Renal cortex interstitium (tissue), 11 donors: ENCODE results near the gene RGS7BP. TPM values are rescaled to one million over a fixed set of nuclear protein-coding genes. Genes with fewer than 3 reads are reported as not detected.
A peak's percentile ranks its signal among the peaks of the same experiment; 100 is the strongest.
"Not testable (repeated sequence)": the region's sequence is repeated elsewhere in the genome, so short reads cannot be mapped to it uniquely, and the experiment has no call there.

ENCODE experiments used
- DNase-seq, 11 donors: peaks; one replicate each; pipeline ENCODE4 v3.0.0-alpha.2; 2013; ENCODE audit warnings: low read depth in 9 of 11, low spot score in 4 of 11; ENCODE audit errors: extremely low read depth in 1 of 11
- polyA plus RNA-seq, 3 donors: library from polyadenylated mRNA; unstranded; fragments of 120-200 nt; gene quantifications; one replicate each; pipeline ENCODE4 v1.2.1, GENCODE V29; 2013; ENCODE audit not compliant: insufficient read length in 3 of 3

Gene RGS7BP
- polyA plus RNA-seq, 3 donors: 5.5 to 7.2 (median 7.2) TPM

DNA sequence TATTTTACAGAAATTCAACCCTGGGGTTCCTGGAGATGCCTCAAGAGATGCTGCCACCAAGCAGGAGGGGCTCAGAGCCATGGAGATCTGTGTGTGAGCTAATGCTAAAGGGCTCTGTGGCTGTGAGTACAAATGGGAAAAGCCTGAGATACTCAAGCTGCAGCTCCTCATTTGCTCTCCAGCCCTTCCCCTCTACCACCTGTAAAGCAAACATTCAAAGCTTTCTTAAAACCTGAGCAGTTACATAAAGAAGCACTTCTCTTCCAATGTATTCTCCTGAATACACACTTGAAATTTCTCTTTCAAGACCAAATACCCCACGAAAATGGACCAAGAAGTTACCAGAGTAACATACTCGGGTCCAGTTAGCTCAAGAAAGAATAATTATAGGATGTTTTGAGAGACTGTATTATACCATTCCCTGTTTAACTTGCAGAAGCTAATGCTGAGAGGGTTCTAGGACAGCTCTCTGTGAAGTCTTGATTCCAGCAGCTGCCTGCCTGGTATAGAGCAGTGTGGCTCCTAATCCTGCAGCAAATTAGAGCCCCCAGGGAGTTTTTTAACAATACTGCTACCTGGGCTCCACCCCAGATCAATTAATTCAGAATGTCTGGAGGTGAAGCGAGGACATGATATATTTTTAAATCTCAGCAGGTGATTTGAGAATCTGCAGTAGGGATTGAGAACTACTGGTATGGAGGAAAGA lies 21.1 kb downstream of the RGS7BP start:
- no peak for DNase-seq

DNA sequence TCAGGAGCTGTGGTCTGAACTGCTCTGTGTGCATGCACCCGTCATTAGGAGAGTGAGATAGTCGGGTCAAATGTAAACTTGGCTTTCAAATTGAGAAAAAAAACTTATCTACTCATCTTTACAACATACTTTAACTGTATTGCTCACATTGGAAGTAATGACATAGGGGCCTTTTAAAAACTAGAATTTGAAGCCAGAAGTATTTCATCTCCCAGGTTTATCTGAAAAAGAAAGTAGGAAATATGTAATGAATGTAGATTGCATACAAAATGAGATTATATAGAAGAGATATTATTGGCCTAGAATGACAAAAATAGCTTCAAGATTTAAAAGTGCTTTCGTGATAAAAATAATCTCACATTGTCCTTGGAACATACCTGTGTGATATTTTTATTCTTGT lies 24.3 kb downstream of the RGS7BP start:
- no peak for DNase-seq

DNA sequence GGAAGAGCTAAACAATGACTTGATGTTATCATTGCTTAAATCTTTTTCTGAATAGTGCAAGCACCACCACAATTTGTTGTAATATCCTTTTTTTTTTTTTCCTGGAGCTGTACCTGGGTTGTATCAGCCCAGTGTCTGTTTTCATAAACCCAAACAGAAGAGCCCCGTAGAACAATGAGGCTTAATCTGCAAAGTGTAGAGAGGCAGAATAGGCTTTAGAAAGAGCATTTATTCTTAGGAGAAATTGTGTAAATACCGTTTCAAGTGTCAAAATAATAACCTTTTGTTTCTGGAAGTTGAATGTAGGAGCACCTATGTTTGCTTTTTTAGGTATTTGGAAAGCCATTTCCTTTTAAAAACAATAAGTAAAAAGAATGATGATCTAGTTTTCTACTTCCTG lies 26.4 kb downstream of the RGS7BP start:
- no peak for DNase-seq

DNA sequence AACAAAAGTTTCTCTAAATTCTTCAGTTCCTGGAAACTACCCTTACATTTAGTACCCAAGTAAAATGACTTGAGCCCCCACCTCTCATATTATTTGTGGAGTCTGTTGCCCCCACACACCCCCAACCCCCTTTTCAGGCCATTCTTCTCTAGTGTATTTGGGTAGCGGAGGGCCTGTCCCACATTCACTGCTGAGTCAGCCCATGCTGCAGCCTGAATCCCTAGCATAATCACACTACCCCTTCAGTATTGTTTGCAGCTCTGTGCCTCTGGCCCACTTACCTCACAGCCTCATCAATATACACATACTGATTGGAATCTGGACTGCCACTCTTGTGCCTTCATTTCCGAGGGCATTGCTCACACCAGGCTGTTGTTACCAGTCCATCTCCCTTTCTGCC lies 26.8 kb downstream of the RGS7BP start:
- DNase-seq: no peak

DNA sequence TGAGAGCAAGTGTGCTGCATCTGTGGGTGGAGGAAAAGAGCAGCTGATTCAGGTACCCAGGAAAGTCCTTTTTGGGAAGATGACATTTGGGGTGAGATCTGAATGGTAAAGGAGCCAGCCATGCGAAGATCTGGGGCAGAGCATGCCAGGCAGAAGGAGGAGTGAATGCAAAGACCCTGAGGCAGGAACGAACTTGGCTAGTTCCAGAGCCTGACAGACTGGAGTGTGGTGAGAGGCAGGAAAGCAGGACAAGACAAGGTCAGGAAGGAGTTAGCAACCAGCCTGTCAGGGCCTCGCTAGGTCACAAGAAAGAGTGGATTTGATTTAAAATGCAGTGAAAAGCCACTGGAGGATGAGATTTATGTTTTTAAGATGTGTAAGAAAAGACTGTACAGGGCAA lies 28.2 kb downstream of the RGS7BP start:
- DNase-seq: no peak

DNA sequence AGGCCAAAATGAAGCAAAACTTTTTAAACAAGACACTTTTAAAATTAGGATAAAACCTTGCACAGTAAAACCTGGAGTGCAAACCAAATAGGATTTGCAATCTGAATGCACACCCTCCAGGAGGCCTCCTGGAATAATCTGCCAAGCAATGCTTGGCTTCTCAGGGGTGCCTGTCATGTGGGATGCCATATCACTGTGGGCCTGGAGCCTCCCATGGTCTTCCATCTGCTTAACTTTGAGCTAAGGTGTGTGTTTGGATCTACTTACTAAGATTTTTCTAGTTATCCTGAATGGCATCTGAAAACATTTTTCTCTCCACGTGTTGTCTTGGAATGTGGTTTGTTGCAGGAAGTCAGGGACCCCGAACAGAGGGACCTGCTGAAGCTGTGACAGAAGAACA lies 52.1 kb downstream of the RGS7BP start:
- DNase-seq: no peak

DNA sequence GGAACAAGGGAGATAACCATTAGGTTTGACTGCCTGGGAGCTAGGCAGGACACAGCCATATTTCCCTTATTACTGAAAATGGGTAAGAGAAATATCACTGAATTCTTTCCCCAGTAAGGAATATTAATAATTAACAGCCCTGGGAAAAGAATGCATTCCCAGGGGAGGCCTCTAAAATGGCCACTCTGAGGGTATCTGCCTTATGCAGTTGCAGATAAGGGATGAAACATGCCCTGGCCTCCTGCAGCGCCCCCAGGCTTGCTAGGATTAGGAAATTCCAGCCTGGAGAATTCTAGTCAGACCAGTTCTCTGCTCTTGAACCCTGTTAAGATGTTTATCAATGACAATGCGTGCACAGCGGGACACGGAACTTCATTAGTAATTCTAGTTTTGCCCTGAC lies 52.8 kb downstream of the RGS7BP start:
- not testable (repeated sequence) for DNase-seq

DNA sequence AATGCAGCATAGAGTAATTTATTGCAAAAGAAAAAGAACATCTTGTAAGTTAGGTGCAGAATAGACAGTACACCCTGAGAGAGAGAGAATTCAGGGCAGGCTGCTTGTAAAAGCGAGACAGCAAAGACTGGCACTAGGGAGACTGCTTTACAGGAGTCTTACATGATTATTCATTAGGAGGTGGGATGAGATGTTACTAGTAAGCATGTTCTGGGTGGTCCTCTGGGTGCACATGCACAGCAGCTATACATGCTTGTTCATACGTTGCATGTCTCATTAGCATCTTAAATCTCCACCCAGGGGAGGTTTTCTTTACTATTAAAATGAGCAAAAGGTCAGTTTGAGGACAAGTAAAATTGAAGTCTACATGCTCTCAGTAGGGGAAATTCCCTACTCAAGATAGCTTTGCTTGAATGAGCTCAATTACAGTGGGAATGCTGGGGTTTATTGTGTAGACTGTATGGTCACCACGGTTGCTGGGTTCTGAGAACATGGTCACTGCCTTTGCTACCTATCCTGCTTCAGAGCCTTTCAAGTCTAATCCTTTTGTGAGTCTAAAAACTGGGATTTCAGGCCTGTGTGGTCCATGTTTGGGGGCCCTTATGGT lies 60.6 kb downstream of the RGS7BP start:
- peak in 7 of 11 donors; percentile 19 to 57 (median 26) for DNase-seq

DNA sequence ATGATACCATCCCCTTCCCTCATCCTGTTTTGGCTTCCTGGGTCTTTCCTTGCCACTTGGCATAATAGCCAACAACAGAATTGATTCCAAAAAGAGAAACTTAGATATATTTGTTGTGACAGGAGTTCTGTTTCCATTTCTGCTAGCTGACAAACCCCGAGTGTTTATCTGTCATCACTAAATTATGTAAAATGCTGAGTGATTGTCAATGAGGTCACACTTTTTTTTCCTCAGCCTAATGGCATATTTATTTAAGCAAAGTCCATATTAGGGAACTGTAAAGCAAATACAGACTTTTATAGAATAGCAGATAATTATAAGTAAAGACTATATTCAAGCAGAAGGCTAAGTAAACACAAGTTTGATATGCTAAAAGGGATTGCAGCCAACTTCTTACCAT lies 64.0 kb downstream of the RGS7BP start:
- DNase-seq: no peak

DNA sequence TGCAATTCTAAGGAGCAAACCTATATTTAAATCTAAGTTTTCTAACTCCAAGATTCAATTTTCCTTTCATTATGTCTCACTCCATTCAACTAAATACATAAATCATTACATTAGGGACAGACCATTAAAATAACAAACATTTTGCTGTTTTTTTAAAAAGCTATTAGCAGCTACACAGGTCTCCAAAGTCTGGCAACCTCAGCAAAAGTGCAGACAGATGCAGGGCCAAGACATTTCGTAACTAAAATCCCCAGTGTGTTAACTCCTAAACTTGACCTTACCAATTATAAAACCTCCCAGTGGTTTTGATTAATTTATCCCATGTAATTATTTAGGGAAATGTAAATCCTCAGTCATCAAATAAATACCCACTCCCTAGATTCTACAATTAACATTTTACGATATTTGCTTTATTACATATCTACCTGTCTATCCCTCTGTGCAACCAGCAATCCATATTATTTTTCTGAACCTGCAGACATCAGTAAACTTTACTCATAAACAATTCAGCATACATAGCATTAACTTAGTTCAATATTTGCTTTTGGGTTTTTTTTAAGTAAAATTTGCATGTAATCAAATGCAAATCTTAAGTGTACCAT lies 64.7 kb downstream of the RGS7BP start:
- DNase-seq: no peak

DNA sequence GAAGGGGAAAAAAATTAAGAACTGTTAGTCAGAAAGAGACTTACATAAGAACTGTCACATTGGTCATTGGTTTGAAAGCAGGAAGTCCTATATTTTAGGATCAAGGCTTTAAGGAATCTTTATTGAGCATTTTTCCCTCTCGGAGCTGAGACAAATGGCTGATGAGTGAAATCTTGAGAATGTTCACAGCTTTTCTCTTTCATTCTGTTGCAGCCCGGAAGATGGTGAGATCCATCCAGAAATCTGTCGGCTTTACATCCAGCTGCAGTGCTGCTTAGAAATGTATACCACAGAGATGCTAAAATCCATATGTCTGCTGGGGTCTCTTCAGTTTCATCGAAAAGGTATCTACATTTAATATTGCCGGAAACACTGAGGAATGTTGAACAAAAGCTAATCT lies 69.7 kb downstream of the RGS7BP start:
- no peak for DNase-seq

DNA sequence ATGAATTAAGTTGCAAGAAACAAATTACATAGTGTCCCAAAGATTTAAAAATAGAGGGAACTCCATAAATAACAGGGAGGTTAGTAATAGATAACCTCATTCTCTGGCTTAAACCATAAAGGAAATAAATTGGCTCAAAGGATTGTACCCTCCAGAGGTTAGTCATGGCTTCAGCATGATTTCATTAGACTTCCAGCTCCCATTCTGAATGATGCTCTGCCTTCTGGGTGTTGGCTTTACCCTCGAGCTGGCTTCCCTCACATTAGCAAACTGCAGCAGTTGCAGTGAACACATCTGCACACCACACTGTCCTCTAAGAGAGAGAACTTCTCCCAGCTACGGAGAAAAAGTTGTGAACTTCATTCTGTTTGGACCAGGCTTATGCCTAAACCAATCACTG lies 70.4 kb downstream of the RGS7BP start:
- DNase-seq: no peak

DNA sequence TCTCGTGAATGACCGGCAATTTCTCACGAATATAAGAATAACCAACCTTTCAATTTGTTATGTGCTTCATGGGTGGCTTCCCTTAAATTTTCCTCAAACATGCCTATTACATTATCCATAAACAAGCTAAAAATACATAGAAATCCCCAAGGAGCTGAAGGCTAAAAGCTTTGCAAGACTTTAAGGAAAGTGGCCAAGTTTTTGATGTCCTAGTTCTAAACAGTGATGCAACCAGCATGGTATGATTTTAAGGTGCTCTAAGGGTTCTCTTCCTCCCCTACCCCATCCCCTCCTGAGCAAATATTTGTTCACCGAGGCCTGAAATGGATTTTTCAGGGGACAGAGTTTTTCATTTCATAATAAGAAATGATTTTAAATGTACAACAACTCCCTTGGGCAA lies 79.8 kb downstream of the RGS7BP start:
- no peak for DNase-seq

DNA sequence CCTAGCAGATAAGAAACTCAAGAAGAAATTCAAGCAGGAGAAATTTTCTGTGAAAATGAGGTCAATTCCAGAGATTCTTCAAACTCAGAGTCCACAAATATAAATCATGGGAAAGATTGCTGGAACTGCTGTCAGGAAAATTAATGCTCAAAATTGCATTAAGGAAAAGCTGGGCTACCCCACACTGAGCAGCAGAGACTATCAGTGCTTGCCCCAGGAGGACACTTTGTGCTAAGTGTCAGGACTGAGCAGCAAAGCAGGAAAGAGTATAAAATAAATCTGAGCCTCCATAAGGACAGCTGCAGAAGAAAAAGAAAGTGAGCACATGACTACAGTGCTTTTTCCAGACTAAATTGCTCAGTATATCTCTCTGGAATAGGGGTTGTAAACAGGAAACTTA lies 81.6 kb downstream of the RGS7BP start:
- no peak for DNase-seq

DNA sequence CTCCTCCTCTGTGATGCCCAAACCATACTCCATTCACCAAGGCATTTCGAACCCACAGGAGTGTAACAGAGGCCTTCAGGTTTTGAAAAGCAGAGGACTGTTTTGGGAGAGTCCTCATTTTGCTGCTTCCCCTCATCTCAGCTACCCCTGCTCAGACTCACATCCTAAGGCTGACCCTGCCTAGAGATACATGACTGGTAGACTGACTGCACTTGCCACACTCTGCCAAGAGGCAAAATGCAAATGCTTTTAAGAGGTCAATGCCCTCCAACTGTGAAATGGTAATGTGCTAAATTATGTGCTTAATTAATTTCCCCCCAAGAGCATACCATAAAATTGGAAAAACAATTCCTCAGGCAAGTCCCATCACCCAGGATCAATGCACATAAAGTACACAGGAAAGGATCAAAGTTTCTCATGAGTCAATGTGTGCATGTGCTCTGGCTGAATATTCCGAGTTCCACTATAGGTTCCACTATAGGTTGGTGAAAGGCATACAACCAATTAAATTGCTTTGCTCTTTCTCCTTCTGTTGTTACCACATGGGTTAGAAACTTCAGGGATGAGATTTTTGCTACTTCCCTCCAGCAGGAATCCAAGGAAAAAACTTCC lies 87.0 kb downstream of the RGS7BP start:
- DNase-seq: no peak

DNA sequence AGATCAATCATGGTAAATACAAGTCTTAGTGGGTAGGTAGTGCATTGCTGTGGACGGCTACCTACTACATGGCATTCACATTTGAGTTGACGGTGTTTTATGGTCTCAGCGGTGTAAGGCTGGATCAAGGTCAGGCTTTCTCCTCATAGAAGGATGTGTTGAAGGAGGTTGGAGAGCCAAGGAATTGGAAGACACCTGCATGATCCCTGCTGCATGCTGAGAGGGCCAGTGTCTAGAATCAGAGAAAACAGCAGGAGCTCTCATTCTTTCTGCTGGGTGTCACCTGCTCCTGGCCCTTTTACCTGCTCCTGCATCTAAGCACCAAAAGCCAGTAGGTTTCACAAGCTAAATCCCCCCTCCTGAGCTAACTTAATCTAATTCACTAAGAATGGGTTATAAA lies 88.2 kb downstream of the RGS7BP start:
- DNase-seq: no peak

DNA sequence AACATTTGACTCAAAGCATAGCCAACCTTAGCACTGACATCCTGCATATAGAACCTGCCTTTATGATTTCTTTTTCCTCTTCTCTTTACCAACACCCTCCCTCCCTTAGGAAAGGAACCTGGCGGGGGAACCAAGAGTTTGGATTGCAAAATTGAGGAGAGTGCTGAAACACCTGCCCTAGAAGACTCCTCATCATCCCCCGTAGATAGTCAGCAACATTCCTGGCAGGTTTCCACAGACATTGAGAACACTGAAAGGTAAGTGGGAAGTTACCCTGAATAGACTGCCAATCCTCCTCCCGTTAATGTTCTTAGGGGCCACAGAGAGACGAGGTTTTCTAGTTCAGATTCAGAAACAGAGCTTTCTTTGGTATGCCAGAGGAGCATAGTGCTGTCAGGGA lies 88.8 kb downstream of the RGS7BP start:
- no peak for DNase-seq

DNA sequence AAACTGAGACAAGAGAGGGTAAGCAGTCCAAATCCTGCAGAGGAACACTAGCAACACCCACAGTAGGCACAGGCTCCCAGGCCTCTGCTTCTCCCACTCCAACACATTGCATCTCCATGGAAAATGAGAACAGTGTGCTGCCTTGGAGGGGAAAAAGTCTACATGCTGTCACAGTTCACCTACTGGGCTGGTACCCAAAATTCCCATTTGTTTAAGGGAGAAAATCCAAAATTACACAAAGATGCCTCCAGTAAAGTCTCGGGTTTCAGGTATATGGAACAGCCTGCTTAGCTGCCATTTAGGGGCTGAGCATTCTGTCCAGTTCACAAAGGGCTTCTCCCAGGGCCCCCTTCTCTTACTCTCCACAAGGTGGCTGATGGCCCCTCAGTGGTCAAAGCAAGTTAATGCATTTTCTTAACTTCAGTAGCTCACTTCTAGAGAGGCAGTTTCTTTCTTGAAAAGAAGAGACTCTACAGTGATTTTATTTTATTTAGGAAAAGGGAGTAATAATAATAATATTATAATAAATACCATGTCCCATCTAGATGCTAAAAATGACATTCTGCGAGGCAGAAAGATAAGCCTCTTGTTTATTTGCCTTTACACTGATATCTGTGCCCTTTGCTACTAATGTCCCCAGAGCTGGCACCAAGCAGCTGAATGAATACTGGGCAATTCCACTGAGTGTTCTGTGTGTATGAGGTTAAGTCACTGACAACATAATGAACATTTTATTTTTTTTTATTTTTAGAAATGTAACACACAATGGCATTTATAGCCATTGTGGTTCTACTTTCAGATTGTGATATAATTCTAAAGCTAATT lies 89.4 kb downstream of the RGS7BP start:
- DNase-seq: peak in 1 of 11 donors; percentile 11

DNA sequence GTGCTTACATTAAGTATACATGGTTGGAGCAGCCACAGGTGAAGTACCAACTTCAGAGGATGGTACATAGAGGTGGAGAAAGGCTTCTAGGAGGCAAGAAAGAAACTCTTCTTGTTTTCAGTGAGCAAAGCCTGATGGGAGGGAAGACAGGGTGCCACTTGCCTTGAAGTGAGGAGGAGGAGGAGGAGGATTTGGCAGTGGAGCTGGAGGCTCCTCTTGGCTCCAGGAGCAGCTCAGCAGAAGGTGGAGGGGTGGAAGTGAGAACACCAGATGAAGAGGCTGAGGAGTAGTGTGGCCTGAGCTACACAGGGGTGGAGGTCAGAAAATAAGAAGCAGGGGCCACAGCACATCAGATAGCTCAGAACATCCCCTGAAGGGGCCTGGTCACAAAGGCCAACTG lies 93.4 kb downstream of the RGS7BP start:
- no peak for DNase-seq

DNA sequence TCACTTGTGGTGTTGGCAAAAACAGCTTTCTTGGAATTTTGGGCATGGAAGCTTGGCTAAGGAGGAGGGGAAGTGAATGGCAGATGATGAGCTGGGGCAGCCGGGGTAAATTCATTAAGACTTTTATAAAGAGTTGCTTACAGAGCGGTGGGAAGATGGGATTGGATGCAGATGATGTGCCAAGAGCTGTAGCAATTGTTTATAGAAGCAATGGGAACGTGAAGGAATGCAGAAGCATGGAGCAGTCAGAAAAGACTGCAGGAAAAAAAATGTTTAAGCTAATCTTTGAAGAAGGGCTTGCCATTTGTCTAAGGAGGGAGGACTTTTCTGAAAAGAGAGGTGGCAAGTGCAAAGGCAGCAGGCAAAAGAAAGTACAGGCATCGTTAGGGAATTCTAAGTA lies 97.9 kb downstream of the RGS7BP start:
- peak in 1 of 11 donors; percentile 8 for DNase-seq
